Smooth muscle cell (in vitro differentiated cells): ENCODE data around the gene ITPK1. TPM values are rescaled to one million over a fixed set of nuclear protein-coding genes. Genes with fewer than 3 reads are reported as not detected.

Experiments
- DNase-seq: peaks from one replicate; lab custom pipeline; 2025; ENCODE audit not compliant: unreplicated experiment; lab: John Stamatoyannopoulos, UW
- H2AFZ ChIP-seq: fragments of 200-600 bp; sonication (generic); 2 replicates; pipeline ENCODE4 v1.6.0; 2016; ENCODE audit warnings: antibody characterized with exemption, low read depth, mild to moderate bottlenecking
- H3F3A ChIP-seq: fragments of 200-600 bp; sonication (generic); 2 replicates; pipeline ENCODE4 v1.6.0; 2017; ENCODE audit warnings: antibody characterized with exemption, low read depth
- H3K27ac ChIP-seq: fragments of 200-600 bp; sonication (generic); 2 replicates; pipeline ENCODE4 v1.5.1; 2016; ENCODE audit warnings: low read depth, mild to moderate bottlenecking
- H3K27me3 ChIP-seq: fragments of 200-600 bp; sonication (generic); 2 replicates; pipeline ENCODE4 v1.6.1; 2016; ENCODE audit warnings: low read depth, mild to moderate bottlenecking
- H3K36me3 ChIP-seq: fragments of 200-600 bp; sonication (generic); 2 replicates; pipeline ENCODE4 v1.5.1; 2016; ENCODE audit warnings: low read depth
- H3K4me1 ChIP-seq: fragments of 200-600 bp; sonication (generic); 2 replicates; pipeline ENCODE4 v1.5.1; 2016; ENCODE audit warnings: low read depth
- H3K4me2 ChIP-seq: fragments of 200-600 bp; sonication (generic); 2 replicates; pipeline ENCODE4 v1.6.0; 2016; ENCODE audit warnings: mild to moderate bottlenecking
- H3K4me3 ChIP-seq: fragments of 200-600 bp; sonication (generic); 2 replicates; pipeline ENCODE4 v1.5.1; 2016; ENCODE audit warnings: mild to moderate bottlenecking
- H3K79me2 ChIP-seq: fragments of 200-600 bp; sonication (generic); 2 replicates; pipeline ENCODE4 v1.6.0; 2016; ENCODE audit warnings: low read depth, mild to moderate bottlenecking
- H3K9ac ChIP-seq: fragments of 200-600 bp; sonication (generic); 2 replicates; pipeline ENCODE4 v1.6.0; 2016; ENCODE audit warnings: low read depth
- H3K9me3 ChIP-seq: fragments of 200-600 bp; sonication (generic); replicated peaks from 2 replicates; pipeline ENCODE4 v1.5.1; 2016; ENCODE audit warnings: low read depth
- H4K20me1 ChIP-seq: fragments of 200-600 bp; sonication (generic); 2 replicates; pipeline ENCODE4 v1.6.0; 2016; ENCODE audit warnings: low read depth
- WGBS: methylation state at CpG from one replicate; pipeline ENCODE4 v1.1.7; 2016; ENCODE audit warnings: low lambda C conversion rate; 5-methylcytosine and 5-hydroxymethylcytosine counted together
- polyA plus RNA-seq: library from polyadenylated mRNA; unstranded; fragments of >200 nt; fragmentation: Nextera tagmentation; extraction: Ambion mirVana; gene quantifications from 2 replicates; pipeline ENCODE4 v1.2.1, GENCODE V29; 2016
- total RNA-seq: library from RNA; depleted of rRNA; stranded (reverse); fragments of >200 nt; gene quantifications from 2 replicates; pipeline ENCODE4 v1.2.3, GENCODE V29; 2014
- TF ChIP-seq, protein P1 (sequence below): fragments of 200-600 bp; sonication (generic); IDR thresholded peaks from 2 replicates; pipeline ENCODE4 v1.5.1; 2017; ENCODE audit warnings: borderline replicate concordance, mild to moderate bottlenecking, antibody characterized with exemption; ENCODE audit not compliant: insufficient read depth, poor library complexity, severe bottlenecking

ITPK1 gene
- total and polyA plus RNA-seq, 2 experiments from 2014 or later: 9.2 to 14.2 TPM

DNA sequence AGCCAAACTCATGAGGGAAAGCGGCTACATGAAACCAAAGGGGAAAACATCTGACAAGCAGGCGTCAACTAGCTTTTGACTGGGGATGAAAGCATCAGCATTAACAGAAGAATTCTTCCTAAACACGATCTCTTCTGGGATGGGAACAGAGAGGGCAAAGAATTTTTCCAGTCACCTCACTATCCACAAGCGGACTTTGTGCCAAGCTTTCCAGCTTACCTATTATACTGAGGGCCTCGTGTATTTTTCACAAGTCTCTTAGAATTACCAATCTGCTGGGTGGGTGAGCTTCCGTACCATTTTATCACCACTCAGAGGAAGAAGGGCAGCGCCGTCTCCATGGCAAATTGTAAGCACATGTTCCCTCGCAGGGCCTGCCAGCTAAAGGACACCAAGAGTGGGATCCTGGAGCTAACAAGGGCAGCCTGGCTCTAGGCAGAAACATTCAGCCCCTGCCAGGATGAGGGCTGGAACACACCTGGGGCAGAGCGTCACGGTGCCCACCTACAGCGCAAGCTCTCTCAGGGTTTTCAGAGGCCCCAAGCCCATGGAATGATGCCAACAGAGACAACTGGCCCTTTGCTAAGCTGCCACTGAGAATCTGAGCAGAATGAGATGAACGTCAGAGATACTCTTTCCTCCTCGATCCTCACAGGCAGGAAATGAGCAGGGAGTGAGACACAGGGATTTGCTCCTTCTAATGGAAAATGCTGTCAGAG lies 118.2 kb downstream of the ITPK1 start:
- Histone ChIP-seq H2AFZ (no peak overlapping the region), H3K27ac (no peak overlapping the region), H3K36me3 (no peaks in the 10 kb centered on the region), H3K9ac (no peak overlapping the region), H4K20me1 (no peaks in the 10 kb centered on the region), H3K4me3 (no peak overlapping the region), H3K4me1 (no peaks in the 10 kb centered on the region), H3K9me3 (no peaks in the 10 kb centered on the region), H3K27me3 (no peaks in the 10 kb centered on the region), H3K4me2 (no peak overlapping the region), H3K79me2 (no peaks in the 10 kb centered on the region), H3F3A (no peaks in the 10 kb centered on the region)
- no peak for DNase-seq
- 79% methylated on average over 14 of the region's 14 CpGs for WGBS
- TF ChIP-seq, protein P1, sequence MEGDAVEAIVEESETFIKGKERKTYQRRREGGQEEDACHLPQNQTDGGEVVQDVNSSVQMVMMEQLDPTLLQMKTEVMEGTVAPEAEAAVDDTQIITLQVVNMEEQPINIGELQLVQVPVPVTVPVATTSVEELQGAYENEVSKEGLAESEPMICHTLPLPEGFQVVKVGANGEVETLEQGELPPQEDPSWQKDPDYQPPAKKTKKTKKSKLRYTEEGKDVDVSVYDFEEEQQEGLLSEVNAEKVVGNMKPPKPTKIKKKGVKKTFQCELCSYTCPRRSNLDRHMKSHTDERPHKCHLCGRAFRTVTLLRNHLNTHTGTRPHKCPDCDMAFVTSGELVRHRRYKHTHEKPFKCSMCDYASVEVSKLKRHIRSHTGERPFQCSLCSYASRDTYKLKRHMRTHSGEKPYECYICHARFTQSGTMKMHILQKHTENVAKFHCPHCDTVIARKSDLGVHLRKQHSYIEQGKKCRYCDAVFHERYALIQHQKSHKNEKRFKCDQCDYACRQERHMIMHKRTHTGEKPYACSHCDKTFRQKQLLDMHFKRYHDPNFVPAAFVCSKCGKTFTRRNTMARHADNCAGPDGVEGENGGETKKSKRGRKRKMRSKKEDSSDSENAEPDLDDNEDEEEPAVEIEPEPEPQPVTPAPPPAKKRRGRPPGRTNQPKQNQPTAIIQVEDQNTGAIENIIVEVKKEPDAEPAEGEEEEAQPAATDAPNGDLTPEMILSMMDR: no peak

DNA sequence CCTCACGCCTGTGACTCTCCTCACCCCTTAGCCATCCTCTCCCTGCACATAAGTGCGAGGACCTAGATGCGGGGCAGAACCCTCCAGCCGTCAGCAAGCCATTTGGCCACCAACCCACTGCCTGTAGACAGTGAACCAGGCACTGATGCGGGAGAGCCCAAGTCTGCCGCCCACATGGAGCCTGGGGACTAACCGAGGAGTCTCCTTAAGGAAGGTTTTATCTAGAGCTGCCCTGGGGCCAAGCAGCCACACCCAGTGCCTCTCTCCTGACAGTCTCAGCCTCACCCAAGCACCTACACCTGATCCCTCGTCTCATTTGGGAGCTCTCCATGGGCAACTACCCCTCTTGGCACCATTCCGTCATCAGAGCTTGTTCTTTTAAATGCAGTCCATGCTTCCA lies 120.1 kb downstream of the ITPK1 start:
- TF ChIP-seq, protein P1: no peak

DNA sequence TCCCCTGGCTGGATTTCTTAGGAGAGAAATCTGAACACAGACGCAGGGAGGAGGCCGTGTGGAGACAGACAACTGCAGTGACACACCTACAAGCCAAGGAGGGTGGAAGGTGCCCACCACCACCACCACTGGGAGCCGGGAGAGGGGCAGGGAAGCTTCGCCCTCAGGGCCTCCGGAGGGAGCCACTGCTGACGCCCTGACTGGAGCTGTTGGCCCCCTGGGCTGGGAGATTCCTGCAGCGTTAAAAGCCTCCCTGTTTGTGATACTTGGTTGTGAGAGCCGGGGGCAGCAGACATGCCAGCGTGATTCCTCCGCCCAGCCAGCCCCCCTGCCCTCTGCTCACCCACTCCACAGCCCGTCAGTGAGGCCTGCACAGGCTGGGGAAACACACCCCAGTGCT lies 120.8 kb downstream of the ITPK1 start:
- H3K4me1 ChIP-seq: no peaks in the 10 kb centered on the region
- H3K79me2 ChIP-seq: no peaks in the 10 kb centered on the region
- no peak overlapping the region for H3K4me2 ChIP-seq
- no peak for DNase-seq
- H3K27ac ChIP-seq: no peak overlapping the region
- H4K20me1 ChIP-seq: no peaks in the 10 kb centered on the region
- H3K4me3 ChIP-seq: no peak overlapping the region
- H2AFZ ChIP-seq: no peak overlapping the region
- no peaks in the 10 kb centered on the region for H3K9me3 ChIP-seq
- H3K27me3 ChIP-seq: no peaks in the 10 kb centered on the region
- H3F3A ChIP-seq: no peaks in the 10 kb centered on the region
- H3K36me3 ChIP-seq: no peaks in the 10 kb centered on the region
- 75% methylated on average over 11 of the region's 11 CpGs for WGBS
- H3K9ac ChIP-seq: no peak overlapping the region
- TF ChIP-seq, protein P1: no peak

More for the DNA sequence above, 120.1 kb downstream of the ITPK1 start:
- no peak for DNase-seq
- Histone ChIP-seq H2AFZ (no peak overlapping the region), H3K27ac (no peak overlapping the region), H3K9me3 (no peaks in the 10 kb centered on the region), H3K4me1 (no peaks in the 10 kb centered on the region), H3K27me3 (no peaks in the 10 kb centered on the region), H4K20me1 (no peaks in the 10 kb centered on the region), H3K9ac (no peak overlapping the region), H3K36me3 (no peaks in the 10 kb centered on the region), H3K4me3 (no peak overlapping the region), H3K4me2 (no peak overlapping the region), H3F3A (no peaks in the 10 kb centered on the region), H3K79me2 (no peaks in the 10 kb centered on the region)
- 79% methylated on average over 9 of the region's 9 CpGs for WGBS

DNA sequence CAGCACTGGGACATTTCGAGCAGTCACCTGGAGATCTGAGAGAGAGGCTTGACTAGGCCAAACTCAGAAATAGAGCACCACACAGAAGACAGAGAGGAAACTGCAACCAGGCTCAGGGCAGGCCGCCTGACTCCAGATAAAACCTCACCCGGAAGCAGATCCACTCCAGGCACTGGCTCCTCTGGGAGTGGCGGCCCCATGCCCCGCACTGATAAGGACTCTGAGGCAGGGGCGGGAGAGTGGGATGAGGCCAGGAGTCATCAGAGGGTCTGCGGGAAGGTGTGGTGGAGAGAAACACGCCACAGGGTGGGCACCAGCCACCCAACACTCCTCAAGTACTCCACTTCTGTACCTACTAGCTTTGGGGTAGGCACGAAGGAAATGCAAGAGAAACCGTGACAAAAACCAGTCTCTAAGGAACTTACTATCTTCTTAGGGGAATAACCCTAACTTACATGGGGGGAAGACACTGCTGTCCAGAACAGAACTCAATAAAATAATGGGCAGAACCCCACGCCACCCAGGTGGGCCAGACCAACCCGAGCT lies 121.5 kb downstream of the ITPK1 start:
- Histone ChIP-seq H3K36me3 (no peaks in the 10 kb centered on the region), H3K79me2 (no peaks in the 10 kb centered on the region), H3K27ac (no peak overlapping the region), H3F3A (no peaks in the 10 kb centered on the region), H3K4me2 (no peak overlapping the region), H3K9me3 (no peaks in the 10 kb centered on the region), H3K4me3 (no peak overlapping the region), H3K9ac (no peak overlapping the region), H4K20me1 (no peaks in the 10 kb centered on the region), H3K4me1 (no peaks in the 10 kb centered on the region), H2AFZ (no peak overlapping the region), H3K27me3 (no peaks in the 10 kb centered on the region)
- whole genome bisulfite sequencing: 77% methylated on average over 12 of the region's 12 CpGs
- TF ChIP-seq, protein P1: no peak
- no peak for DNase-seq
